Measurements from ENCODE around the gene PLEKHH1.

PLEKHH1 gene

GRCh38 chr14:67636361-67636919, 103.3 kb downstream of the PLEKHH1 start:
- DNase-seq, result peak; percentile 73

- no peak for DNase-seq
These were observed 105.6 kb downstream of the PLEKHH1 start for GRCh38 chr14:67638642-67639041.

Data from fibroblast of upper back skin (primary cell).